ENCODE measurements around the gene KRT75.

Gene KRT75

GRCh38 chr12:52434081-52434733, at the start of gene KRT75:
KRT75 (minus strand) TSS chr12:52434371; CDS start chr12:52434304, 67 bp downstream.
- Histone ChIP-seq H3K4me3 (replicated peaks; ENCODE audit: low read depth, low read length) (no peak within 1 kb of the TSS), H3K27me3 (replicated peaks; ENCODE audit: control insufficient read depth, insufficient read depth, low read length) (no peaks in the 10 kb centered on the region; the same call in 1 of the 2 replicates), H3K36me3 (ENCODE audit: control insufficient read depth, insufficient read depth, low read length) (no peaks in the 10 kb centered on the region)
- TF ChIP-seq CTCF (IDR thresholded peaks at IDR 0.05; ENCODE audit: insufficient read depth, low read length, poor library complexity, severe bottlenecking), result no peak
- no peak for DNase-seq (ENCODE audit: extremely low read depth, insufficient read length)

GRCh38 chr12:52480073-52480472, 45.9 kb upstream of the KRT75 start:
- no peak overlapping the region for H3K4me3 ChIP-seq (replicated peaks; ENCODE audit: low read depth, low read length)
- no peak for TF ChIP-seq CTCF (IDR thresholded peaks at IDR 0.05; ENCODE audit: insufficient read depth, low read length, poor library complexity, severe bottlenecking)
- no peak for DNase-seq (ENCODE audit: extremely low read depth, insufficient read length)
- no peaks in the 10 kb centered on the region for H3K36me3 ChIP-seq (ENCODE audit: control insufficient read depth, insufficient read depth, low read length)
- H3K27me3 ChIP-seq (replicated peaks; ENCODE audit: control insufficient read depth, insufficient read depth, low read length), result no peaks in the 10 kb centered on the region

- DNase-seq (ENCODE audit: extremely low read depth, insufficient read length), result no peak
Measured at GRCh38 chr12:52477651-52478050, 43.5 kb upstream of the KRT75 start.

GRCh38 chr12:52474212-52474611, 40.0 kb upstream of the KRT75 start:
- no peak overlapping the region for H3K4me3 ChIP-seq (replicated peaks; ENCODE audit: low read depth, low read length)
- no peak for TF ChIP-seq CTCF (IDR thresholded peaks at IDR 0.05; ENCODE audit: insufficient read depth, low read length, poor library complexity, severe bottlenecking)
- H3K27me3 ChIP-seq (replicated peaks; ENCODE audit: control insufficient read depth, insufficient read depth, low read length), result peaks cover under 1% of the 10 kb centered on the region; the same call in 1 of the 2 replicates
- no peaks in the 10 kb centered on the region for H3K36me3 ChIP-seq (ENCODE audit: control insufficient read depth, insufficient read depth, low read length)
- DNase-seq (ENCODE audit: extremely low read depth, insufficient read length), result no peak

More at GRCh38 chr12:52477651-52478050, 43.5 kb upstream of the KRT75 start:
- H3K27me3 ChIP-seq (replicated peaks; ENCODE audit: control insufficient read depth, insufficient read depth, low read length), result no peaks in the 10 kb centered on the region
- H3K36me3 ChIP-seq (ENCODE audit: control insufficient read depth, insufficient read depth, low read length), result no peaks in the 10 kb centered on the region
- no peak overlapping the region for H3K4me3 ChIP-seq (replicated peaks; ENCODE audit: low read depth, low read length)
- TF ChIP-seq CTCF (IDR thresholded peaks at IDR 0.05; ENCODE audit: insufficient read depth, low read length, poor library complexity, severe bottlenecking), result no peak

GRCh38 chr12:52473768-52474167, 39.6 kb upstream of the KRT75 start, which contains the start of gene KRT6C:
KRT6C (minus strand) TSS chr12:52473805; CDS start chr12:52473737, 68 bp downstream.
- H3K36me3 ChIP-seq (ENCODE audit: control insufficient read depth, insufficient read depth, low read length), result no peaks in the 10 kb centered on the region
- no peak for TF ChIP-seq CTCF (IDR thresholded peaks at IDR 0.05; ENCODE audit: insufficient read depth, low read length, poor library complexity, severe bottlenecking)
- H3K4me3 ChIP-seq (replicated peaks; ENCODE audit: low read depth, low read length), result no peak within 1 kb of the TSS
- no peak for DNase-seq (ENCODE audit: extremely low read depth, insufficient read length)
- peaks cover 1% of the 10 kb centered on the region; the same call in 1 of the 2 replicates for H3K27me3 ChIP-seq (replicated peaks; ENCODE audit: control insufficient read depth, insufficient read depth, low read length)
